H1 (cell line): Measurements from ENCODE around the gene MATN1.

Experiments used
- ASH2L ChIP-seq: fragments of 200-600, 300-600 bp; sonication (generic); IDR thresholded peaks from one replicate; pipeline ENCODE4 v1.7.1; 2017; ENCODE audit warnings: low read length
- CREB1 ChIP-seq: IDR thresholded peaks from 2 replicates; pipeline ENCODE4 v1.6.1; 2012; ENCODE audit warnings: inconsistent platforms
- CTCF ChIP-seq, 3 experiments: IDR thresholded peaks; 1 replicate in 2 of 3; 2 replicates in 1 of 3; pipeline versions ENCODE4 v1.5.1 to v1.6.1; 2011; ENCODE audit warnings: low read length in 3 of 3, mild to moderate bottlenecking in 3 of 3, inconsistent platforms in 2 of 3, low read depth in 1 of 3, moderate library complexity in 1 of 3; ENCODE audit not compliant: insufficient read depth in 1 of 3; ENCODE audit errors: control extremely low read depth in 1 of 3
- EGR1 ChIP-seq: IDR thresholded peaks from 2 replicates; pipeline ENCODE4 v1.6.1; 2011; ENCODE audit warnings: low read depth, low read length, borderline replicate concordance
- EZH2 ChIP-seq: fragments of 200-600 bp; sonication (generic); IDR thresholded peaks from 2 replicates; pipeline ENCODE4 v1.7.1; 2012; ENCODE audit warnings: low read depth, mild to moderate bottlenecking, moderate library complexity, low read length, inconsistent platforms; ENCODE audit not compliant: severe bottlenecking
- MAX ChIP-seq: IDR thresholded peaks from 2 replicates; pipeline ENCODE4 v1.6.1; 2012; ENCODE audit warnings: inconsistent platforms
- POLR2A ChIP-seq, 2 experiments: IDR thresholded peaks; 1 replicate in 1 of 2; 2 replicates in 1 of 2; pipeline ENCODE4 v1.6.1; 2011; ENCODE audit warnings: low read depth in 2 of 2, low read length in 2 of 2, mild to moderate bottlenecking in 2 of 2; ENCODE audit errors: control extremely low read depth in 1 of 2
- POLR2AphosphoS5 ChIP-seq: IDR thresholded peaks from 2 replicates; pipeline ENCODE4 v1.6.1; 2011; ENCODE audit warnings: low read depth, low read length
- RBBP5 ChIP-seq: IDR thresholded peaks from 2 replicates; pipeline ENCODE4 v1.7.1; 2012; ENCODE audit warnings: low read depth, mild to moderate bottlenecking, inconsistent platforms, low read length, moderate library complexity, borderline replicate concordance
- SAP30 ChIP-seq: fragments of 300-600 bp; sonication (generic); IDR thresholded peaks from 2 replicates; pipeline ENCODE4 v1.7.1; 2012; ENCODE audit warnings: low read length, moderate library complexity, mild to moderate bottlenecking, inconsistent platforms; ENCODE audit not compliant: insufficient read depth, insufficient replicate concordance
- ZNF274 ChIP-seq: IDR thresholded peaks from 2 replicates; pipeline ENCODE4 v1.7.0; 2012; ENCODE audit warnings: low read length, borderline replicate concordance; ENCODE audit errors: extremely low read depth

GRCh38 chr1:30697571-30698376 lies 25.6 kb downstream of the MATN1 start:
- TF ChIP-seq EGR1 (no peak), CREB1 (no peak), EZH2 (no peak), MAX (no peak), POLR2AphosphoS5 (no peak), CTCF (IDR thresholded peaks at IDR 0.05; ENCODE audit: control extremely low read depth in 1 of 3, insufficient read depth in 1 of 3, low read depth in 1 of 3, low read length in 3 of 3) (peak in 2 of 3 experiments; percentile 1 to 14; a peak in 2 of 4 replicates), SAP30 (no peak), ZNF274 (no peak), RBBP5 (no peak), POLR2A (IDR thresholded peaks at IDR 0.05; ENCODE audit: control extremely low read depth in 1 of 2, low read depth in 2 of 2, low read length in 2 of 2) (no peak), ASH2L (no peak)
